GM18951 (cell line): ENCODE data around the gene MAPK8IP3.
"Not testable (repeated sequence)": the region's sequence is repeated elsewhere in the genome, so short reads cannot be mapped to it uniquely, and the experiment has no call there.

Experiments
- POLR2A ChIP-seq: IDR thresholded peaks from 4 replicates; pipeline ENCODE4 v1.6.1; 2011; ENCODE audit warnings: mild to moderate bottlenecking; ENCODE audit not compliant: insufficient read length, insufficient read depth; ENCODE audit errors: extremely low read depth
- in situ Hi-C: fragments of 300-500 bp; cut with MboI; formaldehyde crosslinking; loops from one replicate; pipeline ENCODE4 v1.12.0; 2022; ENCODE audit warnings: low sequenced_read_pairs, mixed read lengths, inconsistent platforms; ENCODE audit not compliant: unreplicated experiment

The MAPK8IP3 gene

DNA sequence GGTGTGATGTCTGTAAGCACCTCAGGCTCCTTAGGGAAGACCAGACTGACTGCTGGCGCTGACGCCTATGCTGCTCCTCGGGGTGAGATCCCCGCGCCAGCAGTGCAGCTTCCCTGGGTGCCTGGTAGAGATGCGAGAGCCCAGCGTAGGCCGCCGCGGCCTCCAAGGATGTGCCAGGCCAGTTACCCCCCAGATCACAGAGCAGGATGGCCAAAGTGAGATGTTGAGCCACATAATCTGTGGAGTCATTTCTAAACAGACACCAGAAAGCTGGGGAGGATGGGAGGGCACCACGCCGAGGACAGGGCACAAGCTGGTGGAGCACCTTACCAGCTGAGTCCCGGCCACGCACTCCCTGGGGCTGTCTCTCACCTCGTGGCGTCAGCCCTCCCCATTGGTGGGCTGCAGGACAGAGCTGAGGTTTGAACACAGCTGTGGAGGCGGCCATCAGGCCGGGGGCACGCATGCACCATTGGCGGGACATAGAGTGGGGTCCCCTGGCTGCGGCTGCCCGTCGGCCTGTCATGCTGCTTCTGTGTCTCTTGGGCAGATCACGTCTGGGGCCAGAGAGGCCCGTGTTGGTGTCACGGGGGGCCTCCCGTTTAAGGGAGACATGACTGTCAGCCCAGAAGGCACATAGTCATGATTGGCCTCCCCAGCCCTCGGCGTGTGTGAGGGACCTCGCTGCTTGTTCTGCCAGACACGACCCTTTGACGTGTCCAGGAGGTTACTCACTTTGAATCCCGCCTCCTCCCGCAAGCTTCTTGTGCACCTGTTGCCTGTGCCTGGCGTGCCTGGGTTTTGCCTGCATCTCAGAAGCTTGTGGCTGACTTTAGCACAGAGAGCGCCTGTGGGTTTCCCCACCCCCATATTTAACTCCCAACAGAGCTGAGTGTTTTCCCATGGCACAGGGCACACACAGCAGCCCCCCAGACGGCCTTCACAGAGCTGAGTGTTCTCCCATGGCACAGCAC is 21.9 kb downstream of the MAPK8IP3 start:
- in situ Hi-C loops, result no loop called here
- no peak for TF ChIP-seq POLR2A

DNA sequence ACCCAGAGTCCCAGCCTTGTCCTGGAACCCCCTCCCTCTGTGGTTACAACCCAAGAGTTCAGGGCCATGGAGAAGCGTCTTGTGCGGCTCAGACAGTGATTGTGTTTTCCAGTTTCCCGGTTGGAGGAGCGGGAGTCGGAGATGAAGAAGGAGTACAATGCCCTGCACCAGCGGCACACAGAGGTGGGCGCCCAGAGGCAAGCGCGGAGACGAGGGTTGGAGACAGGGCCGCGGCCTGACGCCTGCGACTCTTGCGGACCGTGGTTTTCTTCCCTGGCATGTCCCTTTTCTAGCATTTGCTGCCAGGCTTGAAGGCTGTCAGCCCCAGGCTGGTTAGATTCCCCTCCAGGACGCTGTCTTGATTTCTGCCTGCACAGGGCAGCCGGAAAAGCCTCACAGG is 23.0 kb downstream of the MAPK8IP3 start:
- in situ Hi-C loops, result no loop called here
- no peak for TF ChIP-seq POLR2A

DNA sequence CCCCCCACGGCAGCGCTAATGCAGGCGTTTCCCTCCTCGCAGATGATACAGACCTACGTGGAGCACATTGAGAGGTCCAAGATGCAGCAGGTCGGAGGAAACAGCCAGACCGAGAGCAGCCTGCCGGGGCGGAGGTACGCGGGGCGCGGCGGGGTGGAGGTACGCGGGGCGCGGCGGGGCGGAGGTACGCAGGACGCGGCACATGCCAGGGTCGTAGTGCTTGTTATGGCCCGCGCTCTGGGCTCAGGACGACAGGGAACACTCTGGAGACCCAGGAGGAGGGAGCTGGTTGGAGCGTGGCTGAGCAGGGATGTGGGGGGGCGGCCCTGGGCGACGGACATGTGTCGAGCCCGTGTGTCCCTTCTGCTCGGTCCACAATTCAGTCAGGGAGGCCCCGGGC is 23.4 kb downstream of the MAPK8IP3 start:
- in situ Hi-C loops, result no loop called here
- TF ChIP-seq POLR2A, result no peak

DNA sequence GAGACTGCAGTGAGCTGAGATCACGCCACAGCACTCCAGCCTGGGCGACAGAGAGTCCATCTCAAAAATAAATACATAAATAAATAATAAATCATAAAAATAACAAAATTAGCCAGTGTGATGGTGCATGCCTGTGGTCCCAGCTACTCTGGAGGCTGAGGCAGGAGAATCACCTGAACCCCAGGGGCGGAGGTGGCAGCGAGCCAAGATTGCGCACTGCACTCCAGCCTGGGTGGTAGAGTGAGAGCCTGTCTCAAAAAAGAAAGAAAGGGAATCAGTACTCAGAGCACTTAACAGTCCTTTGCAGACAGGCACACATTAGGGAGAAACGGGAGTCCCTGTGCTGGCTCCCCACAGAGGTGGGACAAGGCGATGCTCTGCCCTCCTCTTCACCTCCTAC is 25.1 kb downstream of the MAPK8IP3 start:
- TF ChIP-seq POLR2A, result no peak
- in situ Hi-C loops, result no loop called here

- in situ Hi-C loops, result no loop called here
Measured at GRCh38 chr16:1731603-1732002, 25.6 kb downstream of the MAPK8IP3 start.

GRCh38 chr16:1732071-1732470 is 26.1 kb downstream of the MAPK8IP3 start:
- in situ Hi-C loops, result no loop called here
- TF ChIP-seq POLR2A, result no peak

More at GRCh38 chr16:1731603-1732002, 25.6 kb downstream of the MAPK8IP3 start:
- no peak for TF ChIP-seq POLR2A

DNA sequence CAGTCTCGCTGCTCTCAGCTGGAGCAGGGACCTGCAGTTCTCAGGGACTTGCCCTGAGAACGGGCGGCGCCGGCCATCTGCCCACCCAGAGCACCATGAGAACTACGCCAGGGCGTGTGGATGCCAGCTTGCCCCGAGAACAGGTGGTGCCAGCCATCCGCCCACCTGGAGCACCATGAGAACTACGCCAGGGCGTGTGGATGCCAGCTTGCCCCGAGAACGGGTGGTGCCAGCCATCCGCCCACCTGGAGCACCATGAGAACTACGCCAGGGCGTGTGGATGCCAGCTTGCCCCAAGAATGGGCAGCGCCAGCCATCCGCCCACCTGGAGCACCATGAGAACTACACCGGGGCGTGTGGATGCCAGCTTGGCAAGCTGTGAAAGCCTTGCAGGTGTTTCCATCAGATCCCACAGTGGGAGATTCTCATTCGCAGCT is 26.6 kb downstream of the MAPK8IP3 start:
- in situ Hi-C loops, result not testable (repeated sequence)

GRCh38 chr16:1734123-1734522 is 28.1 kb downstream of the MAPK8IP3 start:
- in situ Hi-C loops, result no loop called here
- no peak for TF ChIP-seq POLR2A

DNA sequence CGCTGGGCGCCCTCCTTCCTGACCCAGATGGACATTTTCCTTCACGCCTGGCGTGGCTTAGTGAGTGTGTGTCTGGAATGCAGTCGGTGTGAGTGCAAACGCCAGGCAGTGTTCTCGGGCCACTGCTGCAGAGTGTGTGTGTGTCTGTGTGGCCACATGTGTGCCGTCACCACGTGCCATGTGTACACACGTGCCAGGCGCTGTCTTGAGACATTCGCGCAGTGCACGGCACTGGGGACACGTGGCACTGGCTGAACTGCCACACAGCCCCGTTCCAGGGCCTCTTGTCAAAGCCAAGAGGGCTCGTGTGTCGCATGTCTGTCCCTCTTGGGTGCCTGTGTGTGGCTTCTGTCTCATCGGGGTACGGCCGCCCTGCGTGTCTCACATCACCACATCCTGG is 28.8 kb downstream of the MAPK8IP3 start:
- in situ Hi-C loops, result no loop called here

GRCh38 chr16:1740234-1740633 is 34.2 kb downstream of the MAPK8IP3 start:
- in situ Hi-C loops, result no loop called here
- no peak for TF ChIP-seq POLR2A

More for the DNA sequence above, 28.8 kb downstream of the MAPK8IP3 start:
- no peak for TF ChIP-seq POLR2A

GRCh38 chr16:1740781-1741490 is 34.9 kb downstream of the MAPK8IP3 start:
- in situ Hi-C loops, result no loop called here
- no peak for TF ChIP-seq POLR2A

GRCh38 chr16:1741553-1742165 is 35.7 kb downstream of the MAPK8IP3 start:
- no peak for TF ChIP-seq POLR2A
- in situ Hi-C loops, result no loop called here
